MM.1S (cell line): ENCODE measurements around the gene GNAQ.

Source experiments
- EZH2 ChIP-seq: fragments of 300-600 bp; sonication (generic); optimal IDR thresholded peaks from 2 replicates; pipeline ENCODE3; 2017; ENCODE audit warnings: low read depth, mild to moderate bottlenecking, antibody characterized with exemption, low read length, mixed read lengths
- EZH2phosphoT487 ChIP-seq: fragments of 300-600 bp; sonication (generic); IDR thresholded peaks from 2 replicates; pipeline ENCODE4 v1.6.1; 2018; ENCODE audit warnings: antibody characterized with exemption, low read length
- TF ChIP-seq, protein P1 (sequence below): fragments of 300-600 bp; sonication (generic); IDR thresholded peaks from 2 replicates; pipeline ENCODE4 v1.5.1; 2016; ENCODE audit warnings: antibody characterized with exemption, low read length, mixed read lengths

GRCh38 chr9:77773381-77773780, 258.2 kb downstream of the GNAQ start:
- TF ChIP-seq, protein P1, sequence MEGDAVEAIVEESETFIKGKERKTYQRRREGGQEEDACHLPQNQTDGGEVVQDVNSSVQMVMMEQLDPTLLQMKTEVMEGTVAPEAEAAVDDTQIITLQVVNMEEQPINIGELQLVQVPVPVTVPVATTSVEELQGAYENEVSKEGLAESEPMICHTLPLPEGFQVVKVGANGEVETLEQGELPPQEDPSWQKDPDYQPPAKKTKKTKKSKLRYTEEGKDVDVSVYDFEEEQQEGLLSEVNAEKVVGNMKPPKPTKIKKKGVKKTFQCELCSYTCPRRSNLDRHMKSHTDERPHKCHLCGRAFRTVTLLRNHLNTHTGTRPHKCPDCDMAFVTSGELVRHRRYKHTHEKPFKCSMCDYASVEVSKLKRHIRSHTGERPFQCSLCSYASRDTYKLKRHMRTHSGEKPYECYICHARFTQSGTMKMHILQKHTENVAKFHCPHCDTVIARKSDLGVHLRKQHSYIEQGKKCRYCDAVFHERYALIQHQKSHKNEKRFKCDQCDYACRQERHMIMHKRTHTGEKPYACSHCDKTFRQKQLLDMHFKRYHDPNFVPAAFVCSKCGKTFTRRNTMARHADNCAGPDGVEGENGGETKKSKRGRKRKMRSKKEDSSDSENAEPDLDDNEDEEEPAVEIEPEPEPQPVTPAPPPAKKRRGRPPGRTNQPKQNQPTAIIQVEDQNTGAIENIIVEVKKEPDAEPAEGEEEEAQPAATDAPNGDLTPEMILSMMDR: no peak
- TF ChIP-seq EZH2 (no peak), EZH2phosphoT487 (no peak)
